HG03521 (cell line): ENCODE data around the gene ABCB1.

ENCODE experiments used
- ATAC-seq: cut with Tn5 transposase; IDR thresholded peaks from one replicate; pipeline ENCODE4 v1.9.1; 2021; ENCODE audit warnings: mild to moderate bottlenecking, moderate library complexity; ENCODE audit not compliant: unreplicated experiment

The ABCB1 gene

DNA sequence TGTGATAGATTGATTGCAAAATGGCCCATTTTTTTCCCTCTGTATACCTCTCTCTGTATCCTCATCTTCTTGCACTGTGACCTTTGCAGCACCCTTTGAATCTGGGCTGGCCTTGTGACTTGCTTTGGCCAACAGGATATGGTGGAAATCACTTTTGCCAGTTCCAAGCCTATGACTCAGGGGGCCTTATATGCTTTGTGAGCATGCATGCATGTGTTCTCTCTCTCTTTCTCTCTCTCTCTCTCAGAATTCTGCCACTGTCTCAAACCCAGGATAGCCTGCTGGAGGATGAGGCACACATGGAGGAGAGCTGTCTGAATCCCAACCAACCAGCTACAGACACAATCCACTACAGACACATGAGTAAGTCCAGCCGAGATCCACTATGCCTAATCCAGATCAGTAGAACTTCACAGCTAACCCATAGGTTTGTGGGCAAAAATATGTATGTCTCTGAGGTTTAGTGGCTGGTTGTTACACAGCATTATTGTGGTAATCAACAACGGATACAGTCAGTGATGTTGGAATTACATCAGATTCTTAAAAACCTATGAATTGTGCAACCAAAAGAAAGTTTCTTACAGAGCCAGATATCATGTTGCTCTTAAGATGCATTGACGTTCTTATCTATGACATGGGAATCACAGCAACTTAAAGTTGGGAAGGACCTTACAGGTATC lies 83.4 kb downstream of the ABCB1 start:
- no peak for ATAC-seq

DNA sequence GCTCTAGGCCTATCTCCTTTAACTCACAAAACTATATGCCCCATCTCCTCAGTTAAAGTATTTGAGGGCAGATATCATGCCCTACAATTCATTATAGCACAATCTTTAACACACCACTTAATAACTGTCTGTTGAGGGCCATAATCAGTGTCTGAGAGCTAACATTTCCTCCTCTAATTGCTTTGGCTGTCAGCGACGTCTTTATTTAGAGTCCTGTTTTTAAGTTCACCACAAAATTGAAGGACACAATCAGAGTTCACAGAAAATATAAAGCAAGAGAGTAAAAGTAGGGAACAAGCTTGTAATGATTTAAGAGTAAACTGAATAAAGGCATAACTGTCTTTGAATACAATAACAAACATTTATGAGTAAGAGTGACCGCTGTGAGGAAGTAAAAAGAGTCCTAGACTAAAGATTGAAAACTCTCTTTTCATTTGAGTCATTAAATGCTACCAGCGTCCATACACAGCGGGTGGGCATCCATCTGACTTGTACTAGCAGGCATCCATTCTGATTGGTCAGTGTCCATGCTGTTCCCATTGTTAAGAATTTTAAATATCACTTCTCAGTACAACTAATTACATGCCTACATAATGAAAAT lies 86.8 kb downstream of the ABCB1 start:
- no peak for ATAC-seq

DNA sequence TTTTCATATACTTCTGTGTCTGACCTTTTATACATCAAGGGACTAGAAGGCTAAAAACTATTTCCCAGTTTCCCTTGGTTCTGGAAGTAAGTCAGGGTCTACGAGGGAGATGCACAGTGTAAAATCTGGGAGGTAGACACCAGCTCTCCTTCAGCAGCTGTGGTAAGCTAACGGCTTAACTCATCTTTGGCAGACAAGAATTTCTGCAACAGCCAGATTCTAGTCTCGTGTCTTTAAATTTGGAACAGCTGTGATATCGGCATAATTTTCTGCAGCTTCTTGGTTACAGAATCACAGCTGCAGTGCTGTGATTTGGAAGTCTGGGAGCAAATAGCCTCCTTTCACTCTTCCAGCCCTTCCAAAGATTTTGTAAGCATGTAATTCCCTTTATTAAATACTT lies 87.8 kb downstream of the ABCB1 start:
- no peak for ATAC-seq

DNA sequence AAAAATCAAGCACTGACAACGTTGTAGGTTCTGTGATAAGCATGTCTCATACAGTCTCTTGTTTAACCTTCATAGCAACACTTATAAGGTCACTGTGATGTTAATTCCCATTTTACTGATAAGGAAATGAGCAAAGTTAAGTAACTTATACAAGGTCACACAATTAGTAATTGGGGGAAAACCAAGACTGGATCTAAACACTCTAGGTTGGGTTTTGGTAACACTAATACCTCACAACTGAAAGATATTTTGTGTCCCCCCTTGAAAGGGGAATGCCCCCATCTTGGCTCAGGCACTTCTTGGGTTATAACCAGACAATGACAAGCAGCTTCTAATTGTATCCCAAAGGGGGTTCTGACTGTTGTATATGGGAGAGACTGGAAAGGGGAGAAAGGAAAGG lies 89.2 kb downstream of the ABCB1 start:
- no peak for ATAC-seq

DNA sequence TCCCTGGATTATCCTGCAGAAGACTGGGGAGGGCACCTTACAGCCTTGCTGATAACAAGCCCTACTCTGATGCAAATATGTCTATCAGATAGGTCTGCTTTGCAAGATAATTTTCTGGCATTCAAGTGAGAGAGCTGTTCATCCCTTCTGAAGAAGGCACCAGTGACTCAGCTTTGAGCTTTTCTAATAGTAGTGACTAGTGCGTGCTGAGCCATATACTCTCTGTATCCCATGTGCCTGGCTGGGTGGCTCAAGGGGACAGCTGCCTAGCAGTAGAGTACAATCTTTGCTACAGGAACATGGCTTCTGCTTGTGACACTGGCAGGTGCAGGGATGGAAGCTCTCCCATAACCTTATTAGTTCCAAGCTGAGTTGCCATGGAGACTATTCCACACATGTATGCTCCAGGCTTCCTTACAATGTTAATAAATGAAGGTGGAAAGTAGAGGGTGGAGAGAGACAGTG lies 90.2 kb downstream of the ABCB1 start:
- ATAC-seq, result no peak

DNA sequence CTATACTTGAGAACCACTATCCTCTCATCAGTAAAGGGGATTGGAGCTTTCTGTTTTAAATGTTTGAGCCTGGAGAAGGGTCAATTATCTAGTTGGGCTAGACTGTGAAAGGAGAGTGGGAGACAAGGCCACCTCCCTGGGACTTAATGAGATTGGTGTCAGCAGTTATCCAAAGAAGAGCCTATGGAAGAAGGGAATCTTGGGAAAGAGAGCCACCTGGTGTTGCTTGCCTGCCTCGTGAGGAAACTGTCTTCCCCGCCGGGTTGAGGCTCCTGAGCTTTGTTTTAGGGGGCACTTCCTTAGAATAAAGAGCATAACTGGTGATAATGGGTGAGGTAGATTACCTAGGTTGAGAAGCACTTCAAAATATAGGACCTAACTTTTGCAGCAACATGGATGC lies 93.2 kb downstream of the ABCB1 start:
- no peak for ATAC-seq

DNA sequence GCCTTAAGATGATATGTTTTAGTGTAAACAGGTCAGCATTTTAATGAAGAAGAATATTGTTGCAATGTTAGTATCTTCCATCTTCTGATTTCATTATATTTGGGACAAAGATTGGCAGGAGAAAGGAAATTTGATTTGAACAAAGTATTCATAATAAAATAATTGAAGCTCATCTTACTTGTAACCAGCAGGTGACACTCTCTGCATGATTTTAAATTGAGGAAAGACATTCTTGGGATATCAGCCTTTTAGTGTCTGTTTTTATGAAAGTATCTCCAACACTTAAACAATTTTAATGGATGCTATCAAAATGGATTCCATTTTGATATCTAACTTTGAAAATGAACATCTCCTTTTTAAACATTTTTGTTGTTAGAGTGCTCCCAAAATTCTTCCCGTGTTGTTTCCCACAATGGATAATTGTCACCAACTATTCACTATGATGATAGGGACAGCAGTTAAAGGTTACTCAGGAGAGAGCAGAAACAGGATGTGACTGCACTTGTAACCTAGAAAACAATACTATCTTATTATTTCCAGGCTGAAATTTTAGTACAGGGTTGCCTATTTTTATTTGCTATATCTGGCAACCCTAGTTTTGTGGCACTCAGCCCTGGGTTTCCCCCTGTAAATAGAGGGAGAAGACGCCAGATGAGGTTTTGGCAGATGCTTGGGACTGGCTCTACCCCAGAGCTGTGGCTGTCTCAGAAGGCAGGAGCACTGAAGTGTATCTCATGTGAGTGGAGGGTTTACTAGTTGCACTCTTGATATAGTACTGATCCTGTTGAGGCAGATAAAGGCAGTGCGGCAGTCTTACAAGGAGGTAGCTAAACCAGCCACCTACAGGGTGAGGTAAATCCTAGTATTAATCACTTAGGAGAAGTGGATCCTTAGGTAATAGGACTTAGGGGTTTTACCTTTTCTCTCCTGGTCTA lies 94.2 kb downstream of the ABCB1 start:
- no peak for ATAC-seq

DNA sequence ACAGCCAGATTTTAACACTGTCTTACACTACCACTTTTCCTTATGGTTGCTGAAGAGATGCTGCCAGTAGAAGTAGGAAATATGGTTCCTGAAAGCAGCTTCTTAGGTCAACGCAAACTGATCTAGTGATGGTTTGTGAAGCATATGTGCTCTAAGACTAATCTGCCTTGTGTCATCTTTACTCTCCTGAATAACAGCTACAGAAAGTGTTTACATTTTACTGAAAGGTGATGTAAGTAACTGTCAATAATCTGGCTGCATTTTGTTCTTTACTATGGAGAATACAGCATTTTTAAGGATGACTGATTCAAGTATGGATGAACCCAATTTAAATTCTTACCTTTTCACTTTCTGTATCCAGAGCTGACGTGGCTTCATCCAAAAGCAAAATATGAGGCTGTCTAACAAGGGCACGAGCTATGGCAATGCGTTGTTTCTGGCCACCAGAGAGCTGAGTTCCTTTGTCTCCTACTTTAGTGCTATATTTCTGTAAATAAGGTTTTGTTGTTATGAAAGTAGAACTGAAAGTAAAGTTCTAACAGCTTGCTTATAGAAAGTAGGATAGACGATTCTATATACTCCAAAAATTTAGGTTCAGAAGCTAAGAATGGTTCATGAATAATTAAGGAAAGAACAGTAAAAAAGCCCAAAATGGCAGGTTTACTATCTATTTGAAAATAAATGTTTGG lies 95.0 kb downstream of the ABCB1 start:
- no peak for ATAC-seq

DNA sequence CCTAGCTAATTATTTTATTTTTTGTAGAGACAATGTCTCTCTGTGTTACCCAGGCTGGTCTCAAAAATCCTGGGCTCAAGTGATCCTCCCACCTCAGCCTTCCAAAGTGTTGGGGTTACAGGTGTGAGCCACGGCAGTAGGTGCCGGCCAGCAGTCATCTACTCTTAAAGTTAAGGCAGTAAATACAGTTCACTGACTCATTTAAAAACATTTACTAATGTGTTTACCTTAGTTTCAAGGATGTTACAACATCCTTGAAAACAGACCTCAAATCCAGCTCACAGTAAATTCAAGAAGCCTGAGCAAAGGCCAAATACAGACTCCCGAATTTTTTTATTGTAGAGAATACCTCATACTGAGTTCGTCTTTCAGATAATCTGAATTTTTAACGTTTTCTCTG lies 95.6 kb downstream of the ABCB1 start:
- no peak for ATAC-seq

DNA sequence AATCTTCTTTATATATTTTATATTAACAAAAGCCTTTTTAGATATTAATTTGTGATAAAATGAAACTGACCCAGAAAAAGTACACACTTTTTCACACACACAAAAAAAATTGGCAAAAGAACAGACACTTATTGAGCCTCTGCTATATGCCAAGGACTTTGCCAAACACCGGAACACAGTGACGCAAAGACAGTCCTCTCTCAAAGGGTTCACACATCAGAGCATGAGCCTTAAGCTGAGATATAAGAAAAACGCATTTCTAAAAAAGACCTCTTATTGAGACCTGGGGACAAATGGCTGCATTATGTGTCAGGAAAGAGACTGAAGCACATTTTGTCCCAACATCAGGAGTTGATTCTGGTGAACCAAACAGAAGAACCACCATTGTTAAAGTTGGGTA lies 101.2 kb downstream of the ABCB1 start:
- ATAC-seq, result no peak

DNA sequence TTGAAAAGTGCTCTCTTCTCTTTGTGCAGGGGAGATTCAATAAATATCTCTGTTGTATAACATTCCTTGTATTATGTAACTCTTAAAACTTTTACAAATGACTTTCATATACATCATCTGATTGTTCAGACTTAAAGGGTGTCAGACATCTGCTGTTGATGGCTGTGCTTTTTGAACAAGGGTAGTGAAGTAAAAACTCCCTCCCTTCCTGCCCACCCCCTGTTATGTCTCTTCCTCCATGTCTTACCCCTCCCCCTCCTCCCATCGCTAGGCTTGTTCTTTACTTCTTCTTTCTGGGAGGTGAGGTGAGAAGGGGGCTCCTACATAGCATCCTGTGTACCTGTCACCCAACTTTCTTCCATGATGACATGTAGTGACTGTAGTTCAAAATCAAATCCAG lies 101.8 kb downstream of the ABCB1 start:
- no peak for ATAC-seq

DNA sequence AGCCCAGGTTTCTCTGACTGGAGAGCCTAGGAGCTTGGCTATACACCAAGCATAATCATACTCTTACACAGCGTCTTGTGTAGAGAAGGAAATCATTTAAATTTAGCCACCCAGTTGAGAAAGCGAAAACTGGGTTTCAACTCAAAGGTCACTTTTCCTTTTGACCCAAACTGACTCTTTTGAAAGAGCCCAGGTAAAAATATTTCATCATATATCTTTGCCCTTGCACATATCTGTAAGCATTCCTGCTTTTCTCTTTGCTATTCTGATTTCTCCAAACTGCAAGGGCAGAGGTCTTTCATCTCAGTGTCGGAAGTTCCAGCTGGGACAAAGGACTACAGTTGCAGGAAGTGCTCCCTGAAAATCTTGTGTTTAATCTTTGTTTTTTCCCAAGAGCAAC lies 103.2 kb downstream of the ABCB1 start:
- no peak for ATAC-seq

DNA sequence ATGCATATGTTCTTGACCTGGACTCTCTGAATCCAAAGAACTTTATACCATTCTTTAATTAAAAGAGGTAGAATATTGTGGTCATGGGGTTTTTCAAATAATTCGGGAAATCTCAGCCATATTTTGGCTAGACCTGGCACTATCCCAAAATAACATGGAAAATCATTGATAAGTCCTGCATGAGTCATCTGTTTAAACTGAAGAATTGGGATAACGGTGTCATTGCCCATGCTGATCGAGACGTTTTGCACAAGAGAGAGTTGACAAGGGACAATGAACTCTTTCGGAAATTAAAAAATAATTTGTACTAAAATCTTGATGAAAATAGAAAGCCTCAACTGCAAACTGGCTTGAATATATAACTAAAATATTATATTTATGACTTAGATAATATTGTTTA lies 105.3 kb downstream of the ABCB1 start:
- ATAC-seq, result no peak

DNA sequence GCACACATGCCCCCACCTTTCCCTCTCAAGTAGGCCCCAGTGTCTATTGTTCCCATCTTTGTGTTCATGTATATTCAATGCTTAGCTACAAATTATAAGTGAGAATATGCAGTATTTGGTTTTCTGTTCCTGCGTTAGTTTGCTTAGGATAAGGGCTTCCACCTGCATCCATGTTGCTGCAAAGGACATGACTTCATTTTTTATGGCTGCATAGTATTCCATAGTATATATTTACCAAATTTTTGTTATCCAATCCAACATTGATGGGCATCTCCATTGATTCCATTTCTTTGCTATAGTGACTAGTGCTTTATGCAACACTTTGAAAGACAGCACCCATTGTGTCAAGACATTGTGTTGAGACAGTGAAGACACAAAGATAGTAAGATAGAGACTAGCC lies 106.2 kb downstream of the ABCB1 start:
- no peak for ATAC-seq

DNA sequence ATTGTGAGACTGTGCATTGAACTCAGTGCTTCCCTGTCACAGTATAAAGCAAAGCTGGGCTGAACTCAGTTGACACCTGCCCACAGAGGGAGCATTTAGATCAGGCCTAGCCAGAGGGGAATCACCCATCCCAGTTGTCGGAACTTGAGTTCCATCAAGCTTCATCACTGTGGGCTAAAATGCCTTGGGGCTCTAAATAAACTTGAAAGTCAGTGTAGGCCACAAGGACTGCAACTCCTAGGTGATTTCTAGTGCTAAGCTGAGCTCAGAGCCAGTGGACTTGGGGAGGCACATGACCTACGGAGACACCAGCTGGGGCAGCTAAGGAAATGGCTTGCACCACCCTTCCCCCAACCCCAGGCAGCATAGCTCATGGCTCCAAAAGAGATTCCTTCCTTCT lies 117.6 kb downstream of the ABCB1 start:
- ATAC-seq, result no peak

DNA sequence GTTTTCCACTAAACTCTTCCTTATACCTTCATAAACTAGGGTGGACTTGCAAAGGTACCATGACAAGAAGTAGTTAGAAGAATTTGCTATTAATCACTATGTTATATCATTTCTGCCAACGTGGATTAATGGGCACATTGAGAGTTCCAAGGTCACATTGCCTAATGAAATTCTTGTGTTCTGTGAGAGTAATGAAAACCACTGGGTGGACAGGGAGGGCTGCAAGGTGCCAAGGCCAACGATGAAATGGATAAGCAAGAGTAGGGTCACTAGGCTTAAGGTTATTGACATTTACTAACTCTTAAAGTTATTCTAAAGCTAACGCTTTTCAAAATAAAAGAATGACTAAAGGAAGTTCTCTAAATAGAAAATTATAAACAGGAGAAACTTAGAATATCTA lies 118.6 kb downstream of the ABCB1 start:
- no peak for ATAC-seq

DNA sequence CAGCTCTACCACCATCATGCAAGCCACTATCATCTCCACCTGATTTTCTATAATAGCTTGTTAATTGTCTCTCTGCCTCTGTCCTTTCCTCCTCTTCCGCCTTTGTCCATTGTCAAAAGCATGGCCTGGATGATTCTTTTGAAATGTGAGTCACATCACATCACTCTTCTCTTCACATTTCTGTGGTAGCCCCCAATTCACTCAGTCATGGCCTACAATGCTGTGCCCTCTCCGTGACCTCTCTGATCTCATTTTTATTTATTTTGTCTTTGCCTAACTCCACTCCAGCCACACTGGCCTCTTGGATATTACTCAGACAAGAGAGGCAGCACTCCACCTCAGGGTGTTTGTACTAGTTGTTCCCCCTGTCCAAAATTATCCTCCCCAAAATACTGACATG lies 120.3 kb downstream of the ABCB1 start:
- no peak for ATAC-seq

DNA sequence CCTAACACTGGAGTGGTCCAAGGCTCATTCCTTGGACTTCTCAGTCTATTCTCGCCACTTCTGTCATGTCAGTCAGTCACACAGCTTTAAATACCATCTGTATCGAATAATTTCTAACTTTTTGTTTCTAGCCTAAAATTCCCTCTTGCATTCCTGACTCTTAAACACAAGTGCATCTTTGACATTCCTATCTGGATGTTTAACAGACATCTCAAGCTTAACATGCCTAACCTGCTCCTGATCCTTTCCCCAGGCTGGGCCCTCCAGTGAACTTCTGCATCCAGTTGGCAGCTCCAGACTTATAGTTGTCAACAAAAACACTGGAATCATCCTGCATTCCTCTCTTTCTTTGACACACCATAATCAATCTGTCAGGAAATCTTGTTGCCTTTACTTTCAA lies 120.7 kb downstream of the ABCB1 start:
- no peak for ATAC-seq

DNA sequence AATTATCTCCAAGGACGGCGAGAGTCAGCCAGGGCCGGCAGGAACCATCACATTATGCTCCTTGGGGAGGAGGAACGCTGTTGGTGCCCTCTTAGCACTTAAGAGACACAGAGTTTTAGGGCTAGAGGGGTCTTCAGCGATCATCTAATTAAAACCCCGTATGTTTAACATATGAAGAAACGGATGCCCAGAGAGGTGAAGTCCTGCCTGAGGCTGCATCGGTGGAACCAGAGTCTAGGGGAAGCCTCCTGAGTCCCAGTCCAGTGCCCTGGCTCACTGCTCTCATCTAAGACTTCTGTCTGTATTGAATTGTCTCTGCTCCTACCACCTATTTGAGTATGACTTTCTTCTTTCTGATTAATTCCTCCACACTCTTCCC lies 124.5 kb downstream of the ABCB1 start:
- no peak for ATAC-seq

DNA sequence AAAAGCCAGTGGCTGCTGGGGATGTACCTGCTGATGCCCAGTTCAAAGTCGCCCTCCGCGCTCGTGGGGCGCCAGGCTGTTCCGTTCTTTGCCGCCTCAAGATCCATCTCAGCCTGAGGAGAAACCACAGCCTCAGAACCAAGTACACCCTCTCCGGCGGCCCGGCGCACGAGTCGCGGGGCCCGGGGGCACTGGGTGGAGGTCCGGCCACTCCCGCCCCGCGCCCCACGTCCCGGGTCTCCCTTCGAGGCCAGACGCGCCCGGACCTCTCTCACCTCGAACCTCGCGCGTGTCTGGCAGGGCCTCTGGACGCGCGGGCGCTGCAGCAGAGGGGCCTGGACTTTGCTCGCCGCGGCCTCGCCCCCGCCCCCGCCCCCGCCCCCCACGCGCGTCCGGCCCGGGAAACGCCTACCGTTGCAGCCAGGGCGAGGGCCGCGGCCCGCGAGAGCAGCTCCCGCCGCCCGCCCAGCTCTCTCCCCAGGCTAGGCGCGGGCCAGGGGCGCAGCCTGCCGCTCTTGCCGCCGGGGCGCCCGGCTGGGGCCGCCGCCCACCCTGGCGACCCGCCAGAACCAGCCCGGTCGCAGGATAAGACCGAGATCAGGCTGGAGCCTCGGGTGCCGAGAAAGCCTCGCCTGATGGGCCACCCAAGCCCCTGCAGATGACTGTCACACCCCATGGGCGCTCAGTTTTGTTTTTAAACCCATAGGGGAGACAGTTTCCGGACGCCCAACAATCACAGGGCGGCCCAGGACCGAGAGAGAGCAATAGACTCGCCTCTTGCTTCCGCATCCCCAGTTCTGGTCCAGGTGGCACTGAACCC lies 125.1 kb downstream of the ABCB1 start, which contains the start of gene ABCB4:
Gene ABCB4 (minus strand): TSS at position 322 of the 820 bp plus-strand sequence. CDS start 215 bp downstream, at position 107.
- ATAC-seq, result peak; percentile 29
